ENCODE results near the gene ZNF410. TPM values are rescaled to one million over a fixed set of nuclear protein-coding genes. Genes with fewer than 3 reads are reported as not detected.
A peak's percentile ranks its signal among the peaks of the same experiment; 100 is the strongest.

Gene ZNF410
- total and polyA plus RNA-seq, 2 of the 13 experiments (the other 11 are each of a cell fraction or from before 2014, with no cell fraction given), result 19.2 to 44.3 TPM

- TF ChIP-seq ZNF609 (CRISPR knock-in tag; IDR thresholded peaks at IDR 0.05; ENCODE audit: borderline replicate concordance) (no peak; the same call in 1 of the 2 replicates), XRCC5 (optimal IDR thresholded peaks at IDR 0.05; ENCODE audit: low read length) (no peak), BCL6 (CRISPR knock-in tag; IDR thresholded peaks at IDR 0.05) (peak; percentile 49; the same call in 1 of the 2 replicates), KLF13 (CRISPR knock-in tag; IDR thresholded peaks at IDR 0.05) (no peak), MAFK (conservative IDR thresholded peaks at IDR 0.05 in 1 of 2, IDR thresholded peaks at IDR 0.05 in 1 of 2; ENCODE audit: low read length in 2 of 2) (no peak), ETV5 (CRISPR knock-in tag; IDR thresholded peaks at IDR 0.05; ENCODE audit: borderline replicate concordance) (peak; percentile 87), ELK4 (CRISPR knock-in tag; IDR thresholded peaks at IDR 0.05; ENCODE audit: borderline replicate concordance) (no peak), SNAI1 (CRISPR knock-in tag; IDR thresholded peaks at IDR 0.05; ENCODE audit: borderline replicate concordance) (no peak; the same call in 1 of the 2 replicates), AHR (CRISPR knock-in tag; IDR thresholded peaks at IDR 0.05) (peak; percentile 78; the same call in 1 of the 2 replicates), ZNF256 (CRISPR knock-in tag; conservative IDR thresholded peaks at IDR 0.05) (no peak; the same call in 1 of the 2 replicates), FOXO4 (CRISPR knock-in tag; conservative IDR thresholded peaks at IDR 0.05) (no peak), ZNF672 (CRISPR knock-in tag; IDR thresholded peaks at IDR 0.05) (no peak), THRA (CRISPR knock-in tag; IDR thresholded peaks at IDR 0.05; ENCODE audit: borderline replicate concordance) (no peak; the same call in 1 of the 2 replicates), ZBTB7B (CRISPR knock-in tag; IDR thresholded peaks at IDR 0.05) (peak; percentile 82), HIVEP1 (CRISPR knock-in tag; IDR thresholded peaks at IDR 0.05) (no peak; the same call in 1 of the 2 replicates), CTCF (CRISPR knock-in tag; IDR thresholded peaks at IDR 0.05) (no peak), ZNF138 (CRISPR knock-in tag; IDR thresholded peaks at IDR 0.05; ENCODE audit: low read depth) (no peak), NR2C2 (CRISPR knock-in tag; IDR thresholded peaks at IDR 0.05; ENCODE audit: borderline replicate concordance) (peak; percentile 75)
Measured at GRCh38 chr14:73851567-73852382, 34.9 kb upstream of the ZNF410 start, which contains the start of gene PTGR2 (continued).

Data from HepG2 (cell line).